ENCODE measurements around the gene NRCAM. TPM values are rescaled to one million over a fixed set of nuclear protein-coding genes. Genes with fewer than 3 reads are reported as not detected.
"Not testable (repeated sequence)": the region's sequence is repeated elsewhere in the genome, so short reads cannot be mapped to it uniquely, and the experiment has no call there.

NRCAM gene
- total RNA-seq, 1 donor from 2014 or later = 60.4 TPM

- peak; percentile 28 for DNase-seq (ENCODE audit: low read depth)
Observed at GRCh38 chr7:108348913-108349312, 107.3 kb downstream of the NRCAM start.

DNA sequence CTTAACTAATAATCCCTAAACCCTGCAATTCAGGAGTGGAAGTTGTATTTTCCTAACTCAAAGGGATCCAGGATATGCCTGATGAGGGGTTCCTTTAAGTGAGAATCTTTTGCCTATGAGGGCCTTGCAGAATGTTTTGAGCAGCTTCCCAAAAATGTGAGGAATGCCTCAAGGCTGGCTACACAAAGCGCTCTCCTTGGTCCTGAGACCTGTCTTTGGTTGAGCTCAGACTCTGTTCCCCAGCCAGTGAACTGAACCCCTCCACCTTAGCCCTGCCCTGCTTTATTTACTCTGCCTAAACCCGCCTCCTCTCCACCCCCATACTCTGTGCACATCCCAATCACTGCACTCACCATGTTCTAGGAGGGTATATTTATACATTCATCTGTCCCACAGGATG lies 108.6 kb downstream of the NRCAM start:
- DNase-seq (ENCODE audit: low read depth) = peak; percentile 81

- no peak for DNase-seq (ENCODE audit: low read depth)
Observed at GRCh38 chr7:108345710-108346336, 110.4 kb downstream of the NRCAM start.

GRCh38 chr7:108340856-108341411 lies 115.3 kb downstream of the NRCAM start:
- DNase-seq (ENCODE audit: low read depth) = no peak

DNA sequence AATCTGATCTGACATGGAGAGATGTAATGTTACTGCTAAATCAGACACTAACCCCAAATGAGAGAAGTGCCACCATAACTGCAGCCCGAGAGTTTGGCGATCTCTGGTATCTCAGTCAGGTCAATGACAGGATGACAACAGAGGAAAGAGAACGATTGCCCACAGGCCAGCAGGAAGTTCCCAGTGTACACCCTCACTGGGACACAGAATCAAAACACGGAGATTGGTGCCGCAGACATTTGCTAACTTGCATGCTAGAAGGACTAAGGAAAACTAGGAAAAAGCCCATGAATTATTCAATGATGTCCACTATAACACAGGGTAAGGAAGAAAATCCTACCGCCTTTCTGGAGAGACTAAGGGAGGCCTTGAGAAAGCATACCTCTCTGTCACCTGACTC lies 115.8 kb downstream of the NRCAM start:
- DNase-seq (ENCODE audit: low read depth) = not testable (repeated sequence)

DNA sequence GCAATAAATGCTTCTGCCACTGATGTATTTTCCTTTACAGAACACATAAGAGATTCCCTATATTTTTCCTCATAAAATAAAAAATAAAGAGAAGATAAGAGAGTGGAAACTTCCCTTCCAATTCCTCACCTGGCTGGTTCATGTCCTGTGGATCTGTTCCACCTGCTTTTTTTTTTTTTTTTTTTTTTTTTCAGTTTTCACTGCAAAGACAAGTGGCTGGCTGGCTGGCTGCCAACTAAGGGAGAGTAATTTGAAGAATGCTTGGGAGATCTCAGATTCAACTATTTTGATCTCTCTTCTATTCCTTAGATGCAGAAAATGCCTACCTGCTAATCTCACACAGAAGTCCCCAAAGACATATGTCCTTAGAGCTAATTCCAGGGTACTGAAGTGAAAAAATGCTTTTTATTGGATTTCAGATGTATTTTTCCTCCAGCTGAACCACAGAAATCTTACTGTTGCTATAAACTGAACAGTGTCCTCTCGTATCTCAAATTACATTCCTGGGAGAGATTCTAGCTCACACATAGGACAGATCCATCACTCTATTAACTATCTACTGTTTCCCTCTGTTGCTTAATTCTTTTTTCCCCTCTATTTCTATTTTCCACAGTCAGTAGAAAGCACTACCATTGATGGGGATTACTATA lies 120.8 kb downstream of the NRCAM start:
- peak; percentile 64 for DNase-seq (ENCODE audit: low read depth)

GRCh38 chr7:108332937-108333336 lies 123.3 kb downstream of the NRCAM start:
- no peak for DNase-seq (ENCODE audit: low read depth)

DNA sequence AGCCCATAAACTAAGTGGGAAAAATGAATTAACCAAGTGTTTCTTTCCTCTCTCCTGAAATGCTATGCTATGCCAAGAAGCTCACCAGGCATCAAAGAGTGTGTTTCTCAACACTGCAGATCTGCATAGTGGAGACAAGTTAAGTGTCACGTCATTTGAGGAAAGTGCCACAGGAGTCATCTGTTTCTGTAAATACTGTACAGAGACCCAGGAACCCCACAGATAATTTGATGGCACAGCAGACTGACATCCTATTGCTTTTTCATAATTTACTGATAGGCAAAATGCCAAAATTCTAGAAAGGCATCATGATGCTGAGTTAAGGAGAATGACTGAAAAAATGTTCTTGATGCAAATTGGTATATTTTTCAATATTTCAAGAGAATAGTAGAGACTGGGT lies 124.3 kb downstream of the NRCAM start:
- no peak for DNase-seq (ENCODE audit: low read depth)

GRCh38 chr7:108330227-108330626 lies 126.0 kb downstream of the NRCAM start:
- no peak for DNase-seq (ENCODE audit: low read depth)

- DNase-seq (ENCODE audit: low read depth) = no peak
Observed at GRCh38 chr7:108329514-108329913, 126.7 kb downstream of the NRCAM start.

DNA sequence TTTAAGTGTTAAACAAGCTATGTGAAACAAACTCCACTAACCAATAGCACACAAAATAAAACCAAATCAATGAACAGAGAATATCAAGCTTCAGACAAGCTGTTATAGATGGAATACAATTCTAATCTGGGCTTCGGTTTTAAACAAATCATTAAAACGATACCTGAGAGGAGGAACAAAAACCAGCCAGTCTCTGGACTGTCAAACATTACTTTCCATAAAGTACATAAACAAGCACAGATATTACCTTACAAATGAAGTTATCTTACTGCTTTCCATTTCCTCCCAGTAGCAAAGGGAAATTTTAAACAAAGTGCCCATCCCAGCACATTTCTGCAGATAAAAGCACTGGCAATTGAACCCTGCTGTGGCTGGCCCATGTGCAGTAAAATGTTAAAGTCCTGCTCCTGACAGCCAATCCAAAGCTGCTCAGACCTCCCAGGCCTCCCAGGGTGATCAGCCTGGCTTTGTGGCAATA lies 128.0 kb downstream of the NRCAM start:
- no peak for DNase-seq (ENCODE audit: low read depth)

DNA sequence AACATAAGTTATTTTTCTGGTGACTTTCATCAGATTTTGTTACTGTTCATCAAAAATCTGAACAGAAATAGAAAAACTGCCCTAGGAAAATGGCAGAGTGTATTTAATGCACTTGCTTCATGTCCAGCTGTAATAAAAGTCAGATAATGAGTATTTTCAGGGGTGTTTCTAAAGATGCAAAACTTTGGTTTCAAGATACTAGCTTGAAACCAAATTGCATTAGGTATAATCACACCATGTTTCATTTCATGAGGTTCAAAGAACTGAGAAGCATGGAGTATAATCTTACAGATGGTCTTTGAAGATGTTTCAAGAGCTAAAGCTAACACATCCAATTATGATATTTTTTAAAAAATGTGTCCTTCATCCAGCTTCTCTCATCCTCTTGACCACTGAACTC lies 128.9 kb downstream of the NRCAM start:
- DNase-seq (ENCODE audit: low read depth) = no peak

DNA sequence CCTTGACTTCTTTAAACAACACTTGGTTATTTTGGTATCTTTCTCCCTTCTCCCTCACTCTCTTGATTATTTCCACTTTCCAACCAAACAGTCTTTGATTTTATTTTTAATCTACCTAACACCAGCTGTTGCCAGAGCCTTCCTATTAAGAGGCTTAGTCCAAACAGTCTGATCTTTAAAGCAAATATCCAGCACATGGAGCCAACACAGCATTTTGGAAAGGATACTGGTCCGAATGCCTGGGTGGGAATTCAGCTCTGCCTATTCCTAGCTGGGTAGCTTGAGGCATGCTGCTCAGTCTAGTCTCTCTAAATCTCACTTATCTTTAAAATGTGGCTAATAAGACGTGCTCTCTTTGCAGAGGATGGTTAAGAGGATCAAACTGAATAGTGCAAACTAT lies 129.3 kb downstream of the NRCAM start:
- no peak for DNase-seq (ENCODE audit: low read depth)

GRCh38 chr7:108324053-108325038 lies 131.9 kb downstream of the NRCAM start:
- DNase-seq (ENCODE audit: low read depth) = peak; percentile 66

GRCh38 chr7:108322925-108323832 lies 133.1 kb downstream of the NRCAM start:
- DNase-seq (ENCODE audit: low read depth) = no peak

DNA sequence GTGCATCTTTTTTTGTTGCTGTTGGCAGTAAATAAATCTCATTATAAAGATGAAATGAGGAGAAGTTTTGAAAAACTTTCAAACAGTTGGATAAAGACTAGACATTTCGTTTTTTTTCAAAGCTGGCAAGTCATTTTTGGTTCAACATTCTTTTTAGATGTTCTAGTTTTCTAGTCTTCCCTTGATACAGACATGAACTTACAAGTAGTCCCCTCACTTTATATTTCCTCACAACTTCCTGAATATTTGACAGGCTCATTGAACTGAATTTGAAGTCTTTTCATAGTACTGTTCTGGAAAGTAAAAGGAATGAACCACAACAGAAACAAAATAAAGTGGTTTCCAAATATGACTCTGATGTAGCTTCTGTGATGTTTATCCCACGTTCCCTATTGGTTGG lies 134.2 kb downstream of the NRCAM start:
- no peak for DNase-seq (ENCODE audit: low read depth)

DNA sequence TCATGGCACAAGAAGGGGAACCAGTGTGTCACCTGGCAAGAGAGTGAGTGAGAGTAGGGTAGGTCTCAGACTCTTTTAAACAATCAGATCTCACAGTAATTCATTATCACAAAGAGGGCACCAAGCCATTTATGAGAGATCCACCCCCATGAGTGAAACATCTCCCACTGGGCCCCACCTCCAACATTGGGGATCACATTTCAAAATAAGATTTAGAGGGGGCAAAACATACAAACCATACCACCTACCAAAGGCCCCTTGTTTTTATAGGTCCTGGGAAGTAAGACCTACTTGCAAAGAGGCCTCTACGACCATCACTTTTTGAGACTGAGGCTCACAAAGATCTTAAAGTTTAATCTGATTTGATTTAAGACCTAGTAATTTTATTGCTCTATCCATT lies 134.9 kb downstream of the NRCAM start:
- no peak for DNase-seq (ENCODE audit: low read depth)

DNA sequence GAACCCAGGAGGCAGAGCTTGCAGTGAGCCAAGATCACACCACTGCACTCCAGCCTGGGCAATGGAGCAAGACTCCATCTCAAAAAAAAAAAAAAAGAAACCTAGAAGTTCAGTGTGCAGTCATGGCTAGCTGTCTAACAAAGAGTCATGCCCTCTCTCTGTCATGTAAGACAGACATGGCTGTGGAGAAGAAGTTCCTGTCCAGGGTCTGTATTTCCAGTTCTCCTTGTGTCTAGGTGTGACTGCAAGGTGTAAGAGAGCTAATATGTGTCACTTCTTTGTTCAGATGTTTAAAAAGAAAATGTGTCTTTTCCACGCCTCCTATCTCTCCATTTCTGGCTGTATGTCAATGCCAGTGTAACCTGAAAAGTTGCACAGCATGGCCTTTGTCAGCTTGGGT lies 139.5 kb downstream of the NRCAM start:
- DNase-seq (ENCODE audit: low read depth) = no peak

DNA sequence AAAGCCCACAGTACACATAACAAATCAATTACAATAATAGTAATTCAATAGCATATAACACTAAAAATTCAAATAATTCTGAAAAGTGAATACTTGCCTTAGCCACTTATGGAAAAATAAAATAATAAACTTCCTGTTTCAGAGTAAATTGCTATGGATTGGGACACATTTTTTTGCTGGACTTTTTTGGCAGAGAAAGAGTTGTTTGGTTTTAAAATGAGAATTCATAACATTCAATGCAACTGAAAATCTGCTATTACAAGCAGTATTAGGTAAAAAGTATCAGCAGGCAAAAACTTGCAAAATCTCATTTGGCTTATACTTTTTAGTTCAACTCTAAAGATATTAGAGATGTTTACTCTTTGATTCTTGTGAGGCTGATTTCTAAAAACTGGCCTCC lies 141.7 kb downstream of the NRCAM start:
- no peak for DNase-seq (ENCODE audit: low read depth)

DNA sequence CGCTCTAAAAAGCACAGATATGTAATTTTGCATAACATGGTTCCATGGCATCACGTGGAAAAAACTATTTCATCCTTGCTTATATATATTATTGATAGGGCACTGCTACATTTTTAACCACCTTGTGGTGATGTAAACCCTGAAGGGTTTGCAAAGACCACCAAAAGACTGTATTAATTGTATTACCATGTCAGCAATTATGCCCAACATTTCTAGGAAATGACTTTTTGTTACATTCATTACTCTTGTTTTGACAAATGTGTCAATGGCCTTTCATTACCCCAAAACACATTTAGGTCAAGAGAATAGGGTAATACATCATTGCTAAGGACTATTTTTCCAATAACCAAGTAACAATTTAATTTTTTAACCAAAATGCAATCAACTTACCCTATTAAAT lies 142.2 kb downstream of the NRCAM start:
- no peak for DNase-seq (ENCODE audit: low read depth)

GRCh38 chr7:108313086-108313485 lies 143.2 kb downstream of the NRCAM start:
- DNase-seq (ENCODE audit: low read depth) = no peak

All from myocyte (in vitro differentiated cells).